DMS79 treated with DMSO at 0.1 percent for 48 hours (cell line): ENCODE results near the gene TNIP1.

ENCODE experiments used
- DNase-seq: peaks from one replicate; lab custom pipeline; 2025; lab: John Stamatoyannopoulos, UW

The TNIP1 gene

DNA sequence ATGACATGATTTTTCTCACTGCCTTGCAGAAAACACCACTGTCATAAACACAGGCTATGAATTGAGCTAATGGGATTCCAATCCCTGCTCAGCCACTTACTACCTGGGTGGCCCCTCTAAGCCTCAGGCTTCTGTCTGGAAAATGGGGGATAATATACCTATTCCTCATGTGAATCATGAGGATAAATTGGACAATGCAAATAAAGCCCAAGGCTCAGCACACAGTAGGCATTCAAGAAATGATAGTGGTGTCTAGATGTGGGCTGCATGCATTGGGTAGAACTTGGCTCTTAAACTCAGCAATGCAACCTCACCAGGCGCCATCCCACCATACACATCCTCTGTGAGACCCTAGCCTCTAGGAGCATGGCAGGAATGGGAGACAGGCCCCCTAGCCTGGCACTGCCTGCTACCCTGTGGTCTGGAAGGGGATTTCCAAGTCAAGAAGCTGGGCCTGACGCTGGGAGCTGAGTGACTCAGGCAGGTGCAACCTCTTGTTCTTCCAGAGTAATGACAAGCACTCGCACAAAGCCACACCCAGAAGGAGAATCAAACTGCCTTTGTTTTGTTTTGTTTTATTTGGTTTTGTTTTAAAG, 2.3 kb upstream of the TNIP1 start:
- DNase-seq: peak; percentile 17

- no peak for DNase-seq
Measured at GRCh38 chr5:151082282-151082902, 1.6 kb upstream of the TNIP1 start.

- no peak for DNase-seq
Measured at GRCh38 chr5:151081431-151082281, 822 bp upstream of the TNIP1 start.

DNA sequence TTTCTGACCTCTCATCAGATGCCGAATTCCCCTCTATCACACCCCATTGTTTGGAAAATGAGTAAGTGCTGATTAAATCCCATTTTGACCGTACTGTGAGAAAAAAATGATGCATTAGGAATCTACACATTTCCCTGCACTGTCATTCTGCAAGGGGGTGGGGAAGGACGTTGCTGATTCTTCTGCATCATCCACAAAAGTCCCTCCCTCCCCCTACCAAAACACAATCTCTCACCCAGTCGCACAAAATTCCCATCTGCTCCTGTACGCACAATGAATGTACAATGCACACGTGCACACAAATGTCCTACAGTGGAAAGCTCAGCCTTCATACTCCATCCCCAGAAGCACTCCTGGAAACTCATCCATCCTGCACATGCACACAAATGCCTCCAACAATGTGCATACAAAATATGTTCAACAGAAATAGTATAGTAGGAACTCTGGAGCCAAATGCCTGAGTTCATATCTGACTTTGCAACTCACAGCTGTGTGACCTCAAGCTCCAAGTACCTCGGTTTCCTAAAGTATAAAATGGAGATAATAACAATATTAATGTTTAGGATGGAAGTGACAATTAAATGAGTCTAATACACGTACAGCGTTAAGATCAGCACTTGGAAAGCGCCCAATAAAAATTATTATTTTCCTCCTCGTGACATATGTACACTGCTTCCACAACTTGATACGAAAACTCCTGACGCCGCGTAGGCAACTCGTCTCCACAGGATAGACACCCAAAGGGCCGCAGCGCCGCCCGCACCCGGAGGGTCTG, 809 bp downstream of the TNIP1 start:
- DNase-seq: no peak

DNA sequence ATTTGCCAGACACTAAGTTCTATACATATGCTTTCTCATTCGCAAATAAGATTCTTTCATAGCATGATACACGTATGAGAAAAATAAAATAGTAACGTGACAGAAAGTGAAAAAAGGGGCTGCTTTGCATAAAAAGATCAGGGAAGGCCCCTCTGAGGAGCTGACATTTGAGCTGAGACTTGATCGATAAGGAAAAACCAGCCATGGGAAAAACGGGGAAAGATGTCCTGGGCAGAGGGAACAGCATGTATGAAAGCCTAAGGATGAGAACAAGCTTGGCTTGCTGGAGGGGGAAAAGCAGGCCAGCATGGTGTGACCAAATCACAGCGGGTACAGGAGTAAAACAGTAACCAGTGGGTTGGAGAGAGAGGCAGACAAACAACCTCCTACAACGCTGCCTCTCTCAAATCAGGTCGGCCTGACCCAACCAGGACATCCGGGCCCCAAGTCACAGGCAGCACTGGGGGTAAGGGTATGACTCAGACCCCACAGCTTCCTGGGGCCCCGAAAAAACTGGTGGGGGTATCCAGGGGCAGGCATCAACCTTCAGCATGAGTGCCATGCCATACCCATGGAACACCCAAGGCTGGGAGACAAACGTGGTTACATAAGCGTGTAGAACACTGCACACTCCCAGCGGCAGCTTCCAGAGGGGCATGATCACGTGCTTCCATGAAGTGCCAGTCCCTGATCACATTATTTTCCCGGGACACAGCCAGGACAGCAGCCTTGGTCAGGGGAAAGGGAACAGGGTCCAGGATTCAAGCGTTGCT, 2.2 kb downstream of the TNIP1 start:
- no peak for DNase-seq

- no peak for DNase-seq
Measured at GRCh38 chr5:151077967-151078366, 2.9 kb downstream of the TNIP1 start.

GRCh38 chr5:151077419-151077818, 3.4 kb downstream of the TNIP1 start:
- DNase-seq: no peak

DNA sequence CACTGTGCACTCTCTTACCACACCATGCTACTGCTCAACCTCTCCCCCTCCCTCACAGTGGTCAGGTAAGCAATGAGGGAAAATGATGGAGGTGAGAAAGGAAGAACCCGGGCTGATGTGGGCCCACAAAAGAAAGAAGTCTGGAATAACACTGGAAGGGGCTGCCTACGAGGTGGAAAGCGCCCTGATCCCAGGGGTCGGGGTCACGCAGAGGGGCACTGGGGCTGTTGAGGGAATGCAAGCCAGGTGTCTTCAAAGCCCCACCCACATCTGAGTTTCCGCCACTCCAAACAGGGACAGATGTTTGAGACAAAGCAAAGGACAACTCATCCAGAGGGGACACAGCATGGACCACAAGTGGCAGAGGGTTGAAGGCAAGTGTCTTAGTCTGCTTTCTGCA, 4.2 kb downstream of the TNIP1 start:
- no peak for DNase-seq

GRCh38 chr5:151075698-151076331, 5.0 kb downstream of the TNIP1 start:
- no peak for DNase-seq

GRCh38 chr5:151074557-151074956, 6.3 kb downstream of the TNIP1 start:
- DNase-seq: no peak

DNA sequence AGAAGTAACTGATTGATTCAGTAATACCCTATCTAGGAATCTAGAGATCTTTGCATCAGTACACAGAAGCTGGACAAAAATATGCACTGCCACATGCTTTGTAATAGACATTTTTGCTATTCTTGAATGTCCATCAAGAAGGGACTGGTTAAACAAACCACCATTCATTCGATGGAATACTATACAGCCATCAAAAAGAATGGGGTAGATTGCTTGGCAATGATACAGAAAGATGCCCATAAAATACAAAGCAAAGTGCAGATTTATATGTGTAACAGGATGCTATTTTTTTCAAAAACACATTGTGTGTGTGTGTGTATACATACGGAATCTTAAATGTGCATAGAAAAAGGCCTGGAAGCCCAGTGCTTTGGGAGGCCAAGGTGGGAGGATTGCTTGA, 7.6 kb downstream of the TNIP1 start:
- no peak for DNase-seq

GRCh38 chr5:151072630-151073025, 8.2 kb downstream of the TNIP1 start:
- no peak for DNase-seq

DNA sequence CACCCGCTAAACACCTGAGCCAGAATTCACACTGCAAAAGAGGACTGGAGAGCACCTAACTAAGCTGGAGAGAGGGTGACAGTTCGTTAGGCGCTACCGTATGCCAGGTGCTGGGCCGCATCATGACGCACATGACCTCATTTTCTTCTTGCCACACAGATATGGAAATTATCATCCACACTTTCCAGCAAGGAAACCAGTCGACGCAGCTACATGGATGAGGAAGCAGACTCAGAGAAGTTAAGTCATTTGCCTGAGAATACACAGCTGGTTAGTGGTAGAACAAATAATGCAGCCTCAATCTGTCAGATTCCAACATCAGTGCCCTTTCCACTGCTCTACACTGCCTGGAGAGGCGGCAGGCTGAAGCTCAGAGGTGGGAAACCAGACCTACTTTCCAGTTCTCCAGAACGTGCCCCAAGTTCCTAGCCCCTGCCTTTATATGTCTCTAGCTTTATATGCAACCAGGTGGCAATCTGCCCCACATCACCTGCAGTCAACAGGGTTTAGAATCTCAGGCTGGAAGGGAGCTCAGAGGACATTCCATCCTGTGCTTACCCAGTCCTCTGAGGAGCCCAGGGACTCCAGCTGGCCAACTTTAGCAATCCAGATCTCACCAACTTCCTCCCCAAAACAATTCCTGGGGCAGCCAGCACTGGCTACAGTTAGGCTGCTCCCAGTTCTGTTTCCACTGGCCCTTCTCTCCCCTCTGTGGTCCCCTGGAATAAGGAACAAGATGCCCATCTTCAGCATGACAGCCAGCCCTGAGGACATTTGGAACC, 8.8 kb downstream of the TNIP1 start:
- no peak for DNase-seq

DNA sequence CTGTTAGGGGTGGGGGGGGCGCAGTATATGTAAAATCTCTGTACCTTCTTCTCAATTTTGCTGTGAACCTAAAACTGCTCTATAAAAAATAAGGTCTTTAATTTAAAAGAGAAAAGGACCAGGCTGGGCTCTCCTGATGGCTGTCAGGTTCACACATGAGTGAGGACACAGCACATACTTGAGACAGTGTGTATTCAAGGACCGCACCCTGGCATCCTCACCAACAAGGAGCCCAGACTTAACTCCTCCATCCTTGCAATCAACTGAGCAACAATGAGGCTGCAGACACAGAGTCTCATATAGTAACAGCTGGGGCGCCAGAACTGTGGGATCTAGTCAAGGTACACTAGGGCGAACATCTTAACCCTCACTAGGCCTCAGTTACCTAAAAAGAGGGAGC, 9.8 kb downstream of the TNIP1 start:
- DNase-seq: no peak

DNA sequence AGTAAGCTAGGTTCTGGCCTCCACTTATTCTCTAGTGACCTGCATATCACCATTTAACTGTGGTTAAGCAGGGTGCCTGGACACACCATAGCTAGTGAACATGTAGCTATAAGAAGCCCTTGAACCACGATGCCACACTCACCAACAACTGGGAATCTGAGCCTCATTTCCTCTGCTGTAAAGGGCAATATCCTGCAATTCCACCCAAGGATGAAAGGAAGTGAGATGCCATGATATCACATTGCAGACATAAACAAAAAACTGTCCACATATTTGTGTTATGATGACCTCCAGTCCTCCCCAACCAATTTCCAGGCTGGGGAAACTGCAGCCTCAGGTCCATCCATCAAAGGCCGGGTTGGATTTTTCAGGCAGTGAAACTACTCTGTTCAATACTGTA, 10.4 kb downstream of the TNIP1 start:
- no peak for DNase-seq

GRCh38 chr5:151068433-151069197, 12.2 kb downstream of the TNIP1 start:
- peak; percentile 22 for DNase-seq

DNA sequence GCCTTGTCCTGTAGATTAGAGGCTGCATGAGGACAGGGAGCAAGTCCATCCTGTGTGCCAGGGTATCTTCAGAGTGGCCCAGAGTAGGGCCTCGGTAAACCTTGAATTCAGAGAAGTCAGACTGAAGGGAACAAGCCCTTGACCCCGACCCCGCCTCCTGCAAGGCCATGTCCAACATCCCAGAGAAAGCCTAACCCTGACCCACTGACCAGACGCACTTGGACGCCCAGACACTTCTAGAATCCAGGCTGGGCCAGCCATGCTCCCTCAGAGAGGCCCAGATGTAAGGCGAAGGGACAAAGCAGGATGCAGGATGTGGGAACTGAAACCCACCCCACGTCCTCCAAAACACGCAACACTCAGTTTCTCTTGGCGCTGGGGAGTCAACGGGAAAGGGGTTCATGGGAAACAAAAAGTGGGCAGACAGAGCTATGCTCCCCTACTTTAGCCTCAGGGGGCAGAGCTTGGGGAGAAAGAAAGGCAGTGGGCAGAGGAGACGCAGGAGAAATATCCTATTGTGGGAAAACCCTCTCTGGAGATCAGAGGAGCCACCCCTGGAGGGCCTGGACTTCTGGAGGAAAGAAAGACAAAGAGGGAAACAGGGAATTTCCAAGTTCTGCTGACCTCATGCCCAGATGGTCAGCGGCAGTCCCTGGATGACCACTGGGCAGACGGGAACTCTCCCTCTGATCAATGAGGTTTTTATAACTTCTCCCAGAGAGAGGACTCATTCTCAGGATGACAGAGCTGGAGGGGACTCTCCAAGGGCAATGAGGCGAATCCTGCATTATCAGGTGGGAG, 13.0 kb downstream of the TNIP1 start:
- no peak for DNase-seq

GRCh38 chr5:151066920-151067319, 13.9 kb downstream of the TNIP1 start:
- no peak for DNase-seq

DNA sequence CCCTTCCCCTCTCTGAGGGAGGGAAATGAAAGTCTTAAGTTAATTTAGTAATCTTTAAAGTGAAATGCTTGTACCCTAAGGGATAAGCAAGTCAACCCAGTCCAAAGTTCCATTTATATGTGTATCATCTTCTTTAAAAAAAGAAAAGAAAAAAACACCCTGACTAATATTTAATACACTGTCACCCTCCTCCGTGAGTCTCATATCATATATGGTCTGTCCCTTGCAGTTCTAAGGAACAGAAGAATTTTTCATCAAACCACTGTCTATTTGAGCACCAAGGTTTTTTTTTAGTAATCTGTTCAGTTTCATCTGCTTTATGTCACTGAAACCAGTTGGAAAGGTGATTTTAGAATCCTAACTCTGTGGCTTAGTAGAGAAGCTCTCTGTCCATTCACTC, 15.2 kb downstream of the TNIP1 start:
- no peak for DNase-seq
